Measurements from ENCODE around the gene UFSP1.
"Not testable (repeated sequence)": the region's sequence is repeated elsewhere in the genome, so short reads cannot be mapped to it uniquely, and the experiment has no call there.

UFSP1 gene

DNA sequence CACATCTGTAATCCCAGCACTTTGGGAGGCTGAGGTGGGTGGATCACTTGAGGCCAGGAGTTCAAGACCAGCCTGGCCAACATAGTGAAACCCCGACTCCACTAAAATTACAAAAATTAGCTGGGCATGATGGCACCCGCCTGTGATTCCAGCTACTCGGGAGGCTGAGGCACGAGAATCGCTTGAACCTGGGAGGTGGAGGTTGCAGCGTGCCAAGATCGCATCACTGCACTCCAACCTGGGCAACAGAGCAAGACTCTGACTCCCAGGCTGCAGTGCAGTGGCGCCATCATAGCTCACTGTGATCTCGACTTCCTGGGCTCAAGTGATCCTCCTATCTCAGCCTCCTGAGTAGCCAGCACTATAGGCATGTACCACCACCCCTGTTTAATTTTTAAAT is 34.6 kb downstream of the UFSP1 start:
- DNase-seq, result not testable (repeated sequence)

DNA sequence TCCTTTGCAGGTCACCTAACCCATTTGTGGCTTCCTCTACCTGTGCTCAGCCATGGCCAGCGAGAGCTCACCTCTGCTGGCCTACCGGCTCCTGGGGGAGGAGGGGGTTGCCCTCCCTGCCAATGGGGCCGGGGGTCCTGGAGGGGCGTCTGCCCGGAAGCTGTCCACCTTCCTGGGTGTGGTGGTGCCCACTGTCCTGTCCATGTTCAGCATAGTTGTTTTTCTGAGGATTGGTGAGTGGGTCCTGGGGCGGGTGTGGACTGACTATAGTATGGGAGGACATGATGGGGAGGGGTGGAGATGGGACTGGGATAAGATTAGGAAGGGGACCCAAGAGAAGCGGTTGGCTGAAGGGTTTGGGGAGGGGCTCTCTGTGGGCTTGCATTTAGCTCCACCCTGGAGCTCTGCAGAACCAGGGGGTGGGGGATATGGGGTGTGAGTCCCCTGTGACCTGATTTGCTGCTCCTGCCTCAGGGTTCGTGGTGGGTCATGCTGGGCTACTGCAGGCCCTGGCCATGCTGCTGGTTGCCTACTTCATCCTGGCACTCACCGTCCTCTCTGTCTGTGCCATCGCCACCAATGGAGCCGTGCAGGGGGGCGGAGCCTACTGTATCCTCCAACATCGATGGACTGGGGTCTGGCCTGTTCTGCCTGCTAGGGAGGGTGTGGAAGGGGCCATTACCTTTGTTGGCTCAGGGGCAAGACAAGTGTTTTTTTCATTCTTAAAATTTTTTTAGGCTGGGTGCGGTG is 35.2 kb downstream of the UFSP1 start:
- DNase-seq, result no peak

- DNase-seq, result peak; percentile 92 to 93
Measured at GRCh38 chr7:100852048-100852872, 37.3 kb downstream of the UFSP1 start, which contains the start of gene SLC12A9. Gene SLC12A9, plus strand, starts transcription at chr7:100852713. Its CDS starts 1,485 bp downstream, at chr7:100854198.

GRCh38 chr7:100847360-100847759 is 42.2 kb downstream of the UFSP1 start:
- no peak for DNase-seq

DNA sequence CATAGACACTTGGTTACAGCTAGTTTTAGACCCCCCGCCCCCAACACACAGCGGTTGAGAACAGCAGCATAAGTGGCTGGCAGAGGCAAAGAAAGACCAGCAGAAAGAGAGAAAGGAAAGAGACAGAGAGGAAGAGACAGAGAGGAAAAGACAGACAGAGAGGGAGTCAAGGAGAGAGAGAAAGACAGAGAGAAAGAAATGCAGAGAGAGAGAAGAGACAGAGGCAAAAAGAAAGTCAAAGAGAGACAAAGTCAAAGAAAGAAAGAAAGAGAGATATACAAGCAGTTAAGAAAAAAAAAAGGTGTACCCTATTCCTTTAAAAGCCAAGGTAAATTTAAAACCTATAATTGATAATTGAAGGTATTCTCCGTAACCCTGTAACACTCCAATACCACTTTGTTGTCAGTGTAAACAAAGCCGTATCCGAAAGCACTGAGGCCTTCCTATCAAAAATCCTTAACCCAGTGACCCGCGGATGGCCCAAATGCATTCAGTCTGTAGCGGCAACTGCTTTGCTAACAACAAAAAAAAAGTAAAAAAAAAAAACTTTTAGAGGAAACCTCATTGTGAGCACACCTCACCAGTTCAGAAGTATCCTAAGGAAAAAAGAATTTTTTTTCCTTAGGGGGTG is 48.9 kb downstream of the UFSP1 start:
- DNase-seq, result no peak

GRCh38 chr7:100839361-100839760 is 50.2 kb downstream of the UFSP1 start:
- DNase-seq, result no peak

All from NCI-H2081 (cell line).